ENCODE data around the gene RPL10A.

The RPL10A gene

GRCh38 chr6:35496036-35496840 lies 28.0 kb downstream of the RPL10A start:
- Histone ChIP-seq H3K9me3 (ENCODE audit: control insufficient read depth in 5 of 5, low read length in 5 of 5) (no peaks in the 10 kb centered on the region), H3K4me3 (ENCODE audit: low read depth in 1 of 5, low read length in 5 of 5) (peak overlapping the region; percentile 58 to 73 (median 63)), H3K9ac (ENCODE audit: low read length in 5 of 5) (peak overlapping the region in 4 of 5 donors; percentile 12 to 81 (median 68)), H3K4me1 (ENCODE audit: control insufficient read depth in 5 of 5, insufficient read depth in 5 of 5, low read length in 5 of 5) (peaks cover 0 to 44% (median 36%) of the 10 kb centered on the region in 5 donors), H3K36me3 (ENCODE audit: control insufficient read depth in 5 of 5, insufficient read depth in 5 of 5, low read length in 5 of 5) (no peaks in the 10 kb centered on the region), H3K27ac (ENCODE audit: low read depth, low read length) (peak overlapping the region; percentile 54), H3K27me3 (ENCODE audit: control insufficient read depth in 5 of 5, insufficient read depth in 4 of 5, low read length in 5 of 5) (peaks cover 0 to 29% (median 25%) of the 10 kb centered on the region in 5 donors)

GRCh38 chr6:35496841-35497570 lies 28.8 kb downstream of the RPL10A start, which contains the start of gene TEAD3:
Gene TEAD3 (minus strand): TSS chr6:35497079.
- Histone ChIP-seq H3K4me3 (ENCODE audit: low read depth in 1 of 5, low read length in 5 of 5) (peak within 1 kb of the TSS; percentile 60 to 73 (median 63)), H3K9me3 (ENCODE audit: control insufficient read depth in 5 of 5, low read length in 5 of 5) (no peaks in the 10 kb centered on the region), H3K4me1 (ENCODE audit: control insufficient read depth in 5 of 5, insufficient read depth in 5 of 5, low read length in 5 of 5) (peaks cover 0 to 41% (median 36%) of the 10 kb centered on the region in 5 donors), H3K27me3 (ENCODE audit: control insufficient read depth in 5 of 5, insufficient read depth in 4 of 5, low read length in 5 of 5) (peaks cover 0 to 29% (median 24%) of the 10 kb centered on the region in 5 donors), H3K36me3 (ENCODE audit: control insufficient read depth in 5 of 5, insufficient read depth in 5 of 5, low read length in 5 of 5) (no peaks in the 10 kb centered on the region), H3K9ac (ENCODE audit: low read length in 5 of 5) (peak within 1 kb of the TSS in 4 of 5 donors; percentile 43 to 81 (median 73)), H3K27ac (ENCODE audit: low read depth, low read length) (peak within 1 kb of the TSS; percentile 54)

- H3K36me3 ChIP-seq (ENCODE audit: control insufficient read depth in 5 of 5, insufficient read depth in 5 of 5, low read length in 5 of 5): no peaks in the 10 kb centered on the region
- H3K27ac ChIP-seq (ENCODE audit: low read depth, low read length): no peak overlapping the region
- H3K4me1 ChIP-seq (ENCODE audit: control insufficient read depth in 5 of 5, insufficient read depth in 5 of 5, low read length in 5 of 5): peaks cover 0 to 40% (median 36%) of the 10 kb centered on the region in 5 donors
- no peaks in the 10 kb centered on the region for H3K9me3 ChIP-seq (ENCODE audit: control insufficient read depth in 5 of 5, low read length in 5 of 5)
- peak overlapping the region in 4 of 5 donors; percentile 59 to 68 (median 60) for H3K4me3 ChIP-seq (ENCODE audit: low read depth in 1 of 5, low read length in 5 of 5)
- peak overlapping the region in 4 of 5 donors; percentile 43 to 81 (median 68) for H3K9ac ChIP-seq (ENCODE audit: low read length in 5 of 5)
- peaks cover 0 to 29% (median 24%) of the 10 kb centered on the region in 5 donors for H3K27me3 ChIP-seq (ENCODE audit: control insufficient read depth in 5 of 5, insufficient read depth in 4 of 5, low read length in 5 of 5)
Measured at GRCh38 chr6:35497571-35498421, 29.6 kb downstream of the RPL10A start.

GRCh38 chr6:35498422-35499067 lies 30.3 kb downstream of the RPL10A start:
- Histone ChIP-seq H3K9ac (ENCODE audit: low read length in 5 of 5) (no peak overlapping the region), H3K4me3 (ENCODE audit: low read depth in 1 of 5, low read length in 5 of 5) (peak overlapping the region in 3 of 5 donors; percentile 59 to 68 (median 60)), H3K27ac (ENCODE audit: low read depth, low read length) (no peak overlapping the region), H3K4me1 (ENCODE audit: control insufficient read depth in 5 of 5, insufficient read depth in 5 of 5, low read length in 5 of 5) (peaks cover 0 to 40% (median 36%) of the 10 kb centered on the region in 5 donors), H3K27me3 (ENCODE audit: control insufficient read depth in 5 of 5, insufficient read depth in 4 of 5, low read length in 5 of 5) (peaks cover 3 to 30% (median 28%) of the 10 kb centered on the region in 5 donors), H3K36me3 (ENCODE audit: control insufficient read depth in 5 of 5, insufficient read depth in 5 of 5, low read length in 5 of 5) (no peaks in the 10 kb centered on the region), H3K9me3 (ENCODE audit: control insufficient read depth in 5 of 5, low read length in 5 of 5) (no peaks in the 10 kb centered on the region)

- no peak overlapping the region for H3K9ac ChIP-seq (ENCODE audit: low read length in 5 of 5)
- H3K4me3 ChIP-seq (ENCODE audit: low read depth in 1 of 5, low read length in 5 of 5): no peak overlapping the region
- H3K4me1 ChIP-seq (ENCODE audit: control insufficient read depth in 5 of 5, insufficient read depth in 5 of 5, low read length in 5 of 5): peaks cover 0 to 33% (median 28%) of the 10 kb centered on the region in 5 donors
- no peaks in the 10 kb centered on the region for H3K36me3 ChIP-seq (ENCODE audit: control insufficient read depth in 5 of 5, insufficient read depth in 5 of 5, low read length in 5 of 5)
- no peak overlapping the region for H3K27ac ChIP-seq (ENCODE audit: low read depth, low read length)
- H3K27me3 ChIP-seq (ENCODE audit: control insufficient read depth in 5 of 5, insufficient read depth in 4 of 5, low read length in 5 of 5): peaks cover 5 to 36% (median 30%) of the 10 kb centered on the region in 5 donors
- H3K9me3 ChIP-seq (ENCODE audit: control insufficient read depth in 5 of 5, low read length in 5 of 5): no peaks in the 10 kb centered on the region
Measured at GRCh38 chr6:35499372-35499771, 31.2 kb downstream of the RPL10A start.

GRCh38 chr6:35500782-35501181 lies 32.6 kb downstream of the RPL10A start:
- Histone ChIP-seq H3K9me3 (ENCODE audit: control insufficient read depth in 5 of 5, low read length in 5 of 5) (no peaks in the 10 kb centered on the region), H3K4me3 (ENCODE audit: low read depth in 1 of 5, low read length in 5 of 5) (no peak overlapping the region), H3K4me1 (ENCODE audit: control insufficient read depth in 5 of 5, insufficient read depth in 5 of 5, low read length in 5 of 5) (peaks cover 0 to 19% (median 16%) of the 10 kb centered on the region in 5 donors), H3K36me3 (ENCODE audit: control insufficient read depth in 5 of 5, insufficient read depth in 5 of 5, low read length in 5 of 5) (no peaks in the 10 kb centered on the region), H3K27ac (ENCODE audit: low read depth, low read length) (no peak overlapping the region), H3K9ac (ENCODE audit: low read length in 5 of 5) (no peak overlapping the region), H3K27me3 (ENCODE audit: control insufficient read depth in 5 of 5, insufficient read depth in 4 of 5, low read length in 5 of 5) (peaks cover 11 to 44% (median 37%) of the 10 kb centered on the region in 5 donors)

- peaks cover 0 to 15% (median 12%) of the 10 kb centered on the region in 5 donors for H3K4me1 ChIP-seq (ENCODE audit: control insufficient read depth in 5 of 5, insufficient read depth in 5 of 5, low read length in 5 of 5)
- H3K27ac ChIP-seq (ENCODE audit: low read depth, low read length): no peak overlapping the region
- peaks cover 0 to 2% (median 0%) of the 10 kb centered on the region in 5 donors for H3K9me3 ChIP-seq (ENCODE audit: control insufficient read depth in 5 of 5, low read length in 5 of 5)
- peaks cover 18 to 50% (median 46%) of the 10 kb centered on the region in 5 donors for H3K27me3 ChIP-seq (ENCODE audit: control insufficient read depth in 5 of 5, insufficient read depth in 4 of 5, low read length in 5 of 5)
- no peaks in the 10 kb centered on the region for H3K36me3 ChIP-seq (ENCODE audit: control insufficient read depth in 5 of 5, insufficient read depth in 5 of 5, low read length in 5 of 5)
- H3K4me3 ChIP-seq (ENCODE audit: low read depth in 1 of 5, low read length in 5 of 5): no peak overlapping the region
- no peak overlapping the region for H3K9ac ChIP-seq (ENCODE audit: low read length in 5 of 5)
Measured at GRCh38 chr6:35501784-35502183, 33.6 kb downstream of the RPL10A start.

- Histone ChIP-seq H3K27ac (ENCODE audit: low read depth, low read length) (no peak overlapping the region), H3K36me3 (ENCODE audit: control insufficient read depth in 5 of 5, insufficient read depth in 5 of 5, low read length in 5 of 5) (no peaks in the 10 kb centered on the region), H3K4me1 (ENCODE audit: control insufficient read depth in 5 of 5, insufficient read depth in 5 of 5, low read length in 5 of 5) (peaks cover 0 to under 1% (median under 1%) of the 10 kb centered on the region in 5 donors), H3K4me3 (ENCODE audit: low read depth in 1 of 5, low read length in 5 of 5) (no peak overlapping the region), H3K9me3 (ENCODE audit: control insufficient read depth in 5 of 5, low read length in 5 of 5) (peaks cover 0 to 5% (median 0%) of the 10 kb centered on the region in 5 donors), H3K27me3 (ENCODE audit: control insufficient read depth in 5 of 5, insufficient read depth in 4 of 5, low read length in 5 of 5) (peaks cover 20 to 53% (median 48%) of the 10 kb centered on the region in 5 donors), H3K9ac (ENCODE audit: low read length in 5 of 5) (no peak overlapping the region)
Measured at GRCh38 chr6:35503534-35503933, 35.3 kb downstream of the RPL10A start.

GRCh38 chr6:35505999-35506412 lies 37.8 kb downstream of the RPL10A start:
- Histone ChIP-seq H3K4me3 (ENCODE audit: low read depth in 1 of 5, low read length in 5 of 5) (no peak overlapping the region), H3K9ac (ENCODE audit: low read length in 5 of 5) (no peak overlapping the region), H3K27me3 (ENCODE audit: control insufficient read depth in 5 of 5, insufficient read depth in 4 of 5, low read length in 5 of 5) (peaks cover 28 to 61% (median 43%) of the 10 kb centered on the region in 5 donors), H3K36me3 (ENCODE audit: control insufficient read depth in 5 of 5, insufficient read depth in 5 of 5, low read length in 5 of 5) (no peaks in the 10 kb centered on the region), H3K4me1 (ENCODE audit: control insufficient read depth in 5 of 5, insufficient read depth in 5 of 5, low read length in 5 of 5) (no peaks in the 10 kb centered on the region), H3K27ac (ENCODE audit: low read depth, low read length) (no peak overlapping the region), H3K9me3 (ENCODE audit: control insufficient read depth in 5 of 5, low read length in 5 of 5) (peaks cover 0 to 5% (median 0%) of the 10 kb centered on the region in 5 donors)

Data from subcutaneous abdominal adipose tissue (tissue), 5 donors.